ENCODE results near the gene ARCN1.

ARCN1 gene

DNA sequence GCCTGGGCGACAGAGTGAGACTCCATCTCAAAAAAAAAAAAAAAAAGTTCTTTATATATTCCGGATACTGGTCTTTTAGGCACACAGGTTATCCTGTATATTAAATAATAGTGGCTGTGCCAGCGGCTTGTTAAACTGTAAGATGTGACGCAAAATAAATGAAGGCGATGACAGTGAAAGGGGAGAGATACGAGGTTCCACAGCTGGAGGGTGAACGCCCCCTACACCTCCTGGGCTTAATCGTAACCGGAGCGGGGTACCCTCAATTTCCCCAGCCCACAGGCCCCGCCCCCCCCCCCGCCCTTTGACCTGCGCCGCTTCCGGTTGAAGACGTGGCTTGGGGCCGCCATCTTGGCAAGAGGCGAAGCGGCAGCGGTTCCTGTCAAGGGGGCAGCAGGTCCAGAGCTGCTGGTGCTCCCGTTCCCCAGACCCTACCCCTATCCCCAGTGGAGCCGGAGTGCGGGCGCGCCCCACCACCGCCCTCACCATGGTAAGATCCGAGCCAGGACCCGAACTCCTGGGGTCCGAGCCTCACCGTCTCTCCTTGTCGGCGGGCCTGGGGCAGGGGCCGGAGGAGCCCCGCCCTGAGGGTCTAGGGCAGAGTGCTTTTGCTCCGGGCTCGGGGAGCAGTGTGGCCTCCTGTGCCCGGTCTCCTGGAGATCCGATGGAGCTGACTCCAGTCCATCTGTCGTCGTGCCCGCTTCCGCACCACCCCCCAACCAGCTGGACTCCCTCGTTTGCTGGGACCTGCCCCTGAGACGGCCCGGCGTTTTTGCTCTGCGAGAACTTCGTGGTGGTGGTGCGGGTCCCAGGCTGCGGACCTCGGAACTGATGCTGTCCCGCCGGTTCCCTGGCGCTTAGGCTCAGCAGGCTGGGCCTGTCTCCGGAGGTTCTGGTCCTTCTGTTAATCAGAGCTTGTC is at the start of gene ARCN1:
Gene ARCN1 (plus strand): TSS at position 349 of the 920 bp plus-strand sequence. CDS start 139 bp downstream, at position 488.
- DNase-seq: peak; percentile 66

- peak; percentile 66 for DNase-seq
These were observed 49.6 kb upstream of the ARCN1 start for GRCh38 chr11:118522571-118523072.

GRCh38 chr11:118524356-118524755 is 47.9 kb upstream of the ARCN1 start:
- DNase-seq: no peak

- no peak for DNase-seq
These were observed 47.3 kb upstream of the ARCN1 start for GRCh38 chr11:118524757-118525470.

- no peak for DNase-seq
These were observed 45.5 kb upstream of the ARCN1 start for GRCh38 chr11:118526688-118527087.

DNA sequence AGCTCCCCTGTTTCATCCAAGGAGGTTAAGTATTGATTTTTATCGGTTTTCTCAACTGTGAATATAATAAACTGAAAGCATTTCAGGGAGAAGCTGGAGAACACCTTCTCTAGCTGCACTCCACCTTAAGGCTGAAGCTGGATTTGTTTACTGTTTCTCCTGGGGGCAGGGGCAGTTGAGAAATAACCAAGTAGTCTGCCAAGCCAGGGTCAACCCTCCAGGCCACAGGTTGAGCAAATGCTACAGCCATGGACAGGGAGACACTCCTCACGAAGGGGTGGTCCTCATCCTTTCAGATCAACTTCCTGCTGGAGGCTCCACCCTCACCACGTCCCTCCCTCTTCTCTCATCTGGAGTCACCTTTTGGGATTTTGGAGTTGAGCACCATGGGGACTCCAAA is 45.1 kb upstream of the ARCN1 start, which contains the start of gene TTC36:
Gene TTC36 (plus strand): TSS at position 366 of the 400 bp plus-strand sequence. CDS start 21 bp downstream, at position 387.
- no peak for DNase-seq

- DNase-seq: no peak
These were observed 43.7 kb upstream of the ARCN1 start for GRCh38 chr11:118528511-118528910.

DNA sequence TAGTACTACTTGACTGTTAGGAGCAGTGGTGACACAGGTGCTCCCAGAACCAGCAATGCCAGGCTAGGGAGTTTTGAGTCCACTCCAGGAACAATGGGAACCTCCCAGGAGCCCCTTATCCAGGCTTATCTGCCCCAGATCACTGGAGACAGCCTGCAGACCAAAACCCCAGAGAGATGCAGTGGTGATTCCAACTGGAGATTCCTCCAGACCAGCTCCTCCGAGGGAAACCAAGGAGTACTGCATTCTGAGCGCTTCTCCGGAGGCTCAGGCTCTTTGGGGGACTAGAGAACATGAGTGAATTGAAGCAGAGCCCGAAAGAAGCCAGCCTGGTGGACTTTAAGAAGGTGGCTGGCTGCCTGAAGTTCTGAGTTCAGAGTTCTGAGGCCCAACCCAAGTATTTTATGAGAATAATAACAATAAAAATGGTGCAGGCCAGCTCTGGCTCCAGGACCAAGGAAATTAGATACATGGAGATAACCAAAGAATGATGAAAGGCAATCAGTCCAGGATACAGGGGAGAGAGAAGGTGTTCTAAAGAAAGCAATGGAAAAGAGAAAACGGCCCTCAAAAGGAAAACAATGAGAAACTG is 42.5 kb upstream of the ARCN1 start:
- DNase-seq: no peak

DNA sequence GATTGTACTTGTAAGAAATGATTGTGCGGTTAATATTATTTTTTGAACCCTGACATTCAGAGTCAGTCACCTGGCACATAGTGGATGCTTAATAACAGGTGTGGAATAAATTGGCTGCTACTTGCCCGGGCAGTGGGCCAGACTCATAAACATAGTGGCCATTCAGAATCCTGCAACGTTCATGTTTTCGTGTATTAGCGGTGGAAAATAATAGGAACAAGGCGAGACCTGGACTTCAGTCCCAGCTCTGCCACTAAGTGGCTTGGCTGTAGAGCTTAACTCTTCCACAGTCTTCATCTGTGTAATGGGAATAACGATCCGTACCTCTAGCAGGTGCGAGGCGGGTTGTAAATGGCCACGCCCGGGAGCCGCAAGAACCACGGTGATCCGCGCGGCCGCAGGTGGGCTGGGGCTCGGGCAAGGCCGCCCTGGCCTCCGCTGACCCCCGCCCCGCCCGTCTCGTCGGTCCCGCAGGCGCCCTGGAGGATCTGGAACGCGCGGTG is 42.0 kb upstream of the ARCN1 start:
- no peak for DNase-seq

- peak; percentile 95 for DNase-seq
These were observed 41.3 kb upstream of the ARCN1 start, which contains the start of gene TMEM25 for GRCh38 chr11:118530683-118531596. TSS of gene TMEM25 (plus strand) at chr11:118531192. CDS start at chr11:118531802, 610 bp downstream.

- peak; percentile 65 for DNase-seq
These were observed 40.6 kb upstream of the ARCN1 start for GRCh38 chr11:118531597-118532084.

GRCh38 chr11:118532091-118532490 is 40.1 kb upstream of the ARCN1 start:
- DNase-seq: no peak

GRCh38 chr11:118532852-118533768 is 39.1 kb upstream of the ARCN1 start:
- DNase-seq: no peak

DNA sequence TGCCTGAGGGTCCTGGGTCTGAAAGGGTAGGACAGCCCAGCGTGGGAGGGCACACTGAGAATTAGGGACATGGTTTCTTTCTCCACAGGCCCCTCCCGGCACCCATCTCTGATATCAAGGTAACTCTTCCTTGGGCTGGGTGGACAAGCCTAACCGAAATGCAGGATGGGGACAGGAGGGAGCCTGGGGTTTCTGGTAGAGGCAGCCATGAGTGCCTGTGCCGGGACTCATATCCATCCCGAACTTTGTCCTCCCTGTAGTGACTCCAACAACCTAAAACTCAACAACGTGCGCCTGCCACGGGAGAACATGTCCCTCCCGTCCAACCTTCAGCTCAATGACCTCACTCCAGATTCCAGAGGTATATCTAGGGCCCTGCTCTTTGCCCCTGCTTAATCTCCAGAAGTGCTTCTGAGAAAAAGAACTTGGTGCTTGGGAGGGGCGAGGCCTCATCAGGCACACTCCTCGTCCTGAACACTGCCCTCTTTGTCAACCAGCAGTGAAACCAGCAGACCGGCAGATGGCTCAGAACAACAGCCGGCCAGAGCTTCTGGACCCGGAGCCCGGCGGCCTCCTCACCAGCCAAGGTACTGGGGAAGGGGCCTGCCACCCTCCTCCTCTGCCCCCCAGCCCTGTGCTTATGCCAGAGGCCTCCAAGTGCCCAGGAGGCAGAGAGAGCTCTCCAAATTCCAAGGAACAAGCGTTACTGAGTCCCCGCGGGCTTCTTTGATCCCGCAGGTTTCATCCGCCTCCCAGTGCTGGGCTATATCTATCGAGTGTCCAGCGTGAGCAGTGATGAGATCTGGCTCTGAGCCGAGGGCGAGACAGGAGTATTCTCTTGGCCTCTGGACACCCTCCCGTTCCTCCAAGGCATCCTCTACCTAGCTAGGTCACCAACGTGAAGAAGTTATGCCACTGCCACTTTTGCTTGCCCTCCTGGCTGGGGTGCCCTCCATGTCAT is 38.2 kb upstream of the ARCN1 start:
- DNase-seq: no peak

- DNase-seq: no peak
These were observed 36.9 kb upstream of the ARCN1 start for GRCh38 chr11:118535261-118535660.

DNA sequence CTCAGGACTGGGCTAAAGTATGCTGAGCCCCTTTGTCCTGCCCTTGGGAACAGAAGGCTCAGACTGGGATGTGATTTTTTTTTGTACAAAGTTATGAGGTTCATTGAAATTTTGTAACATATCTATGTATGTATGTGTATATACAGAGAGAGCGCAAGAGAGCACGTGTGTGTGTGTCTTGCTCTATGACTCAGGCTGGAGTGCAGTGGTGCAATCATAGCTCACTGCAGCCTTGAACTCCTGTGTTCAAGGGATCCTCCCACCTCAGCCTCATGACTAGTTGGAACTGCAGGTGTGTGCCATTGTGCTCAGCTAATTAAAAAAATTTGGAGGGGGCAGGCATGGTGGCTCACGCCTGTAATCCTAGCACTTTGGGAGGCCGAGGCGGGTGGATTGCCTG is 35.5 kb upstream of the ARCN1 start:
- no peak for DNase-seq

DNA sequence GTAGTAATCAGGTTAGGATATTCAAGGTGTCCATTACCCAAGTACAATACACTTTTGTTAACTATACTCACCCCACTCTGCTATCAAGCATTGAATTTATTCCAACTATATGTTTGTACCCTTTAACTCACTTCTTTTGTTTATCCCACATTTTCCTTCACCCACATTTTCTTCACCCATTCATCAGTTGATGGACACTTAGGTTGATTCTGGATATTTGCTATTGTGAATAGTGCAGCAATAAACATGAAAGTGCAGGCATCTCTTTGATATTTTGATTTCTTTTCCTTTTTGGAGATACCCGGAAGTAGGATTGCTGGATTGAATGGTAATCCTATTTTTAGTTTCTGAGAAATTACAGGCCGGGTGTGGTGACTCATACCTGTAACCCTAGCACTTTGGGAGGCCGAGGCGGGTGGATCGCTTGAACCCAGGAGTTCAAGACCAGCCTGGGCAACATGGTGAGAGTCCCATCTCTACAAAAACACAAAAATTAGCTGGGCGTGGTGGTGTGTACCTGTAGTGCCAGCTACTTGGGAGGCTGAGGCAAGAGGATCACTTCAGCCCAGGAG is 34.7 kb upstream of the ARCN1 start:
- DNase-seq: no peak

GRCh38 chr11:118544010-118544646 is 28.1 kb upstream of the ARCN1 start:
- no peak for DNase-seq

Measured in 8988T (cell line).